NCI-H2171 treated with DMSO at 0.1 percent for 48 hours (cell line): ENCODE measurements around the gene TPD52L1.

Experiments used
- DNase-seq: peaks from one replicate; lab custom pipeline; 2025; lab: John Stamatoyannopoulos, UW

TPD52L1 gene

GRCh38 chr6:125175466-125176048 lies 22.0 kb downstream of the TPD52L1 start:
- DNase-seq = no peak

GRCh38 chr6:125182237-125183008 lies 28.9 kb downstream of the TPD52L1 start:
- no peak for DNase-seq

- no peak for DNase-seq
Measured at GRCh38 chr6:125183391-125183790, 29.8 kb downstream of the TPD52L1 start.

GRCh38 chr6:125188037-125188436 lies 34.5 kb downstream of the TPD52L1 start:
- DNase-seq = no peak

GRCh38 chr6:125188594-125189203 lies 35.1 kb downstream of the TPD52L1 start:
- no peak for DNase-seq

GRCh38 chr6:125189494-125189893 lies 35.9 kb downstream of the TPD52L1 start:
- DNase-seq = no peak

GRCh38 chr6:125190667-125191066 lies 37.1 kb downstream of the TPD52L1 start:
- DNase-seq = no peak

GRCh38 chr6:125191916-125192609 lies 38.5 kb downstream of the TPD52L1 start:
- peak; percentile 40 for DNase-seq

- no peak for DNase-seq
Measured at GRCh38 chr6:125192610-125192930, 39.0 kb downstream of the TPD52L1 start.

- no peak for DNase-seq
Measured at GRCh38 chr6:125193208-125193607, 39.6 kb downstream of the TPD52L1 start.

GRCh38 chr6:125194941-125195340 lies 41.4 kb downstream of the TPD52L1 start:
- no peak for DNase-seq

- DNase-seq = no peak
Measured at GRCh38 chr6:125195526-125195925, 42.0 kb downstream of the TPD52L1 start.

GRCh38 chr6:125196613-125197012 lies 43.0 kb downstream of the TPD52L1 start:
- no peak for DNase-seq

GRCh38 chr6:125197795-125198269 lies 44.3 kb downstream of the TPD52L1 start:
- DNase-seq = no peak

GRCh38 chr6:125198398-125198937 lies 44.9 kb downstream of the TPD52L1 start:
- DNase-seq = no peak

- DNase-seq = no peak
Measured at GRCh38 chr6:125200941-125201340, 47.4 kb downstream of the TPD52L1 start.

- no peak for DNase-seq
Measured at GRCh38 chr6:125201961-125202729, 48.6 kb downstream of the TPD52L1 start.

GRCh38 chr6:125203395-125203794 lies 49.8 kb downstream of the TPD52L1 start:
- no peak for DNase-seq

GRCh38 chr6:125205931-125206330 lies 52.4 kb downstream of the TPD52L1 start:
- DNase-seq = no peak

GRCh38 chr6:125206389-125206788 lies 52.8 kb downstream of the TPD52L1 start:
- peak; percentile 15 for DNase-seq

- no peak for DNase-seq
Measured at GRCh38 chr6:125207956-125208355, 54.4 kb downstream of the TPD52L1 start.
